A673 (cell line): Measurements from ENCODE around the gene EEFSEC. TPM values are rescaled to one million over a fixed set of nuclear protein-coding genes. Genes with fewer than 3 reads are reported as not detected.

ENCODE experiments used
- BruUV-seq: library from RNA; stranded (reverse); fragments of 400-500 nt; replicated peaks from 2 replicates; lab custom pipeline; 2021; lab: Mats Ljungman, UMichigan
- CTCF ChIA-PET: fragments of 300-600 bp; sonication (Branson Sonifier 250); formaldehyde crosslinking; loops from one replicate; lab custom pipeline; 2022; ENCODE audit warnings: antibody characterized with exemption; lab: Charles Lee
- POLR2A ChIA-PET: fragments of 300-600 bp; sonication (Branson Sonifier 250); formaldehyde crosslinking; loops from one replicate; lab custom pipeline; 2022; ENCODE audit warnings: antibody characterized with exemption; ENCODE audit not compliant: low non-redundant PET; lab: Charles Lee
- DNase-seq: peaks from one replicate; pipeline ENCODE4 v3.0.0-alpha.2; 2015; ENCODE audit warnings: low spot score
- H3K27ac ChIP-seq: fragments of 200-600 bp; sonication (generic); 2 replicates; pipeline ENCODE4 v1.5.1; 2016; ENCODE audit warnings: mixed run types, low read depth, mild to moderate bottlenecking, mixed read lengths, antibody characterized with exemption, low read length; ENCODE audit not compliant: poor library complexity, severe bottlenecking
- H3K27me3 ChIP-seq: fragments of 200-600 bp; sonication (generic); replicated peaks from 2 replicates; pipeline ENCODE4 v1.6.1; 2017; ENCODE audit warnings: mixed run types, low read depth, mild to moderate bottlenecking, mixed read lengths, antibody characterized with exemption, low read length; ENCODE audit not compliant: insufficient read depth, poor library complexity
- H3K36me3 ChIP-seq: fragments of 200-600 bp; sonication (generic); 2 replicates; pipeline ENCODE4 v1.6.1; 2016; ENCODE audit warnings: mixed run types, mild to moderate bottlenecking, mixed read lengths, antibody characterized with exemption, low read length; ENCODE audit not compliant: insufficient read depth, poor library complexity, severe bottlenecking
- H3K4me1 ChIP-seq: fragments of 200-600 bp; sonication (generic); 2 replicates; pipeline ENCODE4 v1.6.1; 2017; ENCODE audit warnings: mixed run types, mild to moderate bottlenecking, mixed read lengths, antibody characterized with exemption, low read length; ENCODE audit not compliant: insufficient read depth, poor library complexity, severe bottlenecking
- H3K4me3 ChIP-seq: fragments of 200-600 bp; sonication (generic); 2 replicates; pipeline ENCODE4 v1.5.1; 2016; ENCODE audit warnings: low read depth, mixed run types, mild to moderate bottlenecking, mixed read lengths, low read length; ENCODE audit not compliant: poor library complexity, severe bottlenecking
- H3K9me3 ChIP-seq: fragments of 200-600 bp; sonication (generic); 2 replicates; pipeline ENCODE4 v1.6.1; 2016; ENCODE audit warnings: mixed run types, low read depth, mild to moderate bottlenecking, mixed read lengths, antibody characterized with exemption, low read length; ENCODE audit not compliant: poor library complexity, severe bottlenecking
- EZH2 ChIP-seq: fragments of 200-600 bp; sonication (generic); IDR thresholded peaks from 2 replicates; pipeline ENCODE4 v1.6.1; 2017; ENCODE audit warnings: borderline replicate concordance, low read depth, mild to moderate bottlenecking, mixed read lengths, antibody characterized with exemption, low read length; ENCODE audit not compliant: poor library complexity, severe bottlenecking
- intact Hi-C: fragments of 100-400 bp; cut with micrococcal nuclease; formaldehyde crosslinking; loops from one replicate; pipeline ENCODE4 v1.10.0; 2022; ENCODE audit not compliant: unreplicated experiment
- total RNA-seq: library from RNA; stranded (reverse); gene quantifications from 2 replicates; pipeline ENCODE4 v1.2.3, GENCODE V29; 2021
- TF ChIP-seq, protein P1 (sequence below): fragments of 300-800, 200-600 bp; sonication (generic); conservative IDR thresholded peaks from 2 replicates; pipeline ENCODE4 v1.5.1; 2017; ENCODE audit warnings: low read depth, mild to moderate bottlenecking, antibody characterized with exemption, low read length, moderate library complexity, mixed read lengths

The EEFSEC gene
- total RNA-seq, 1 experiment from 2014 or later: 19.7 TPM

DNA sequence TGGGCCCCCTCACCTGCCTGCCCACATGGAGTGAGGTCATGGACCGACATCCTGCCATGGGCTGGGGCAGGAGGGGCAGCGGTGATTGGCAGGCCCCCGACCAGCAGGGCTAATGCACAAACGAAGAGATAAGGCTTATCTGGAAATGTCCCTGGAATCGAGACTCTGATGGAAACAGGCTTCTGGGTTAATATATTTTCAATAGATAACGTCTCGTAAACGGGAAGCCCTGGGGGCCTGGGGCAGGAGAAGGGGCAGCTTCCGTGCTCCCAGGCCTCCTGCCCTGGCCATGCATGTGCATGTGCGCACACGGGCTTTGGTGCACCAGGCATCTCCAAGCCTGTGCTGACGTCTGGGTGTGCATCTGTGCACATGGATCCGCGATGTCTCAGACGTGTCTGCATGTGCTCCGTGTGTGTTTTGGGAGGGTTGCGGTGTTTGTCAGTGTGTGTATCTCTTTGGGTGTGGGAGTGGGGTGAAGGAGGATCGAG, 258.3 kb downstream of the EEFSEC start:
- no peaks in the 10 kb centered on the region for H3K4me1 ChIP-seq
- TF ChIP-seq, protein P1, sequence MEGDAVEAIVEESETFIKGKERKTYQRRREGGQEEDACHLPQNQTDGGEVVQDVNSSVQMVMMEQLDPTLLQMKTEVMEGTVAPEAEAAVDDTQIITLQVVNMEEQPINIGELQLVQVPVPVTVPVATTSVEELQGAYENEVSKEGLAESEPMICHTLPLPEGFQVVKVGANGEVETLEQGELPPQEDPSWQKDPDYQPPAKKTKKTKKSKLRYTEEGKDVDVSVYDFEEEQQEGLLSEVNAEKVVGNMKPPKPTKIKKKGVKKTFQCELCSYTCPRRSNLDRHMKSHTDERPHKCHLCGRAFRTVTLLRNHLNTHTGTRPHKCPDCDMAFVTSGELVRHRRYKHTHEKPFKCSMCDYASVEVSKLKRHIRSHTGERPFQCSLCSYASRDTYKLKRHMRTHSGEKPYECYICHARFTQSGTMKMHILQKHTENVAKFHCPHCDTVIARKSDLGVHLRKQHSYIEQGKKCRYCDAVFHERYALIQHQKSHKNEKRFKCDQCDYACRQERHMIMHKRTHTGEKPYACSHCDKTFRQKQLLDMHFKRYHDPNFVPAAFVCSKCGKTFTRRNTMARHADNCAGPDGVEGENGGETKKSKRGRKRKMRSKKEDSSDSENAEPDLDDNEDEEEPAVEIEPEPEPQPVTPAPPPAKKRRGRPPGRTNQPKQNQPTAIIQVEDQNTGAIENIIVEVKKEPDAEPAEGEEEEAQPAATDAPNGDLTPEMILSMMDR: no peak
- TF ChIP-seq EZH2: no peak
- H3K9me3 ChIP-seq: no peaks in the 10 kb centered on the region
- H3K27ac ChIP-seq: no peak overlapping the region
- no peaks in the 10 kb centered on the region for H3K36me3 ChIP-seq
- no peaks in the 10 kb centered on the region for H3K27me3 ChIP-seq
- ChIA-PET CTCF (no interaction called here), POLR2A (no interaction called here)
- BruUV-seq: no TSS peak
- no peak overlapping the region for H3K4me3 ChIP-seq
- intact Hi-C loops: no loop called here
- no peak for DNase-seq

DNA sequence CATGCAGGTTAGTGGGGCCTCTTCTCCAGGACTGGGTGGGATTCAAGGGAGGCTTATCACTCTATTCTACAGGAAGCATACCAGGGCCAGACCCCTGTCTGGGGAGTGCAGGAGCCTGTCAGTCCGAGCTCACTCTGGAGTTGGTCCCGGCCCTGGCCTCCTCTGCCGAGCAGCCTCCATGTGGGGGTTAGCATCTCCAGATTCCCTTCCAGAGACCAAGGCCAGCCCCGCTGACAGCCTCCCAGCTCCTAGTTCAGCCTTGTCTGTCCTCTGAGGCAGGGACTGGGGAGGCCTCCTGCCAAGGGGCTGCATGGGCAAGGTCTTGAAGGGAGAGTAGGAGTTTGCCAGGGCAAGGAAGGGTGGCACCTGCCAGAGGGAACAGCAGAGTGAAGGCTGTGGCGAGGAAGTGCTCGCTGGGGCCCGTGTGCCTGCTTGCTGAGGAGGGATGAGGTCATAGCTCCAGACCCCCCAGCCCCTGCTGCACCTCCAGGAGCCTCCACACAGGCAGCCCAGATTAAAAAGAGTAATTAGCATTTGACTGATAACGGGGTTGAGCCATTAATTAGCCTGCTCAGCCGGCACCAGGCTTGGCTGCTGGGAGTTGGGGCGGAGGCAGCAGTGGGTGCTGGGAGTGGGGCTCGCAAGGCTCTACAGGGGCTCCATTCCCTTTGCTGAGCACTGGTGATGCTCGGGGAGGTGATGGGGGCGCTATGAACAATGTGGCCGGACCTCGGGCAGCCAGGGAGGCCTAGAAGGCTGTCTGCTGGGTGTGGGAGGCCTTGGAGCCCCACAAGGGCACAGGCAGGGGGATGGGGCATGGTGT, 259.1 kb downstream of the EEFSEC start:
- H3K27me3 ChIP-seq: no peaks in the 10 kb centered on the region
- H3K27ac ChIP-seq: no peak overlapping the region
- H3K9me3 ChIP-seq: no peaks in the 10 kb centered on the region
- no peaks in the 10 kb centered on the region for H3K4me1 ChIP-seq
- no peaks in the 10 kb centered on the region for H3K36me3 ChIP-seq
- ChIA-PET POLR2A (no interaction called here), CTCF (no interaction called here)
- no peak for TF ChIP-seq EZH2
- TF ChIP-seq, protein P1: no peak
- BruUV-seq: no TSS peak
- no peak for DNase-seq
- H3K4me3 ChIP-seq: no peak overlapping the region
- intact Hi-C loops: no loop called here

DNA sequence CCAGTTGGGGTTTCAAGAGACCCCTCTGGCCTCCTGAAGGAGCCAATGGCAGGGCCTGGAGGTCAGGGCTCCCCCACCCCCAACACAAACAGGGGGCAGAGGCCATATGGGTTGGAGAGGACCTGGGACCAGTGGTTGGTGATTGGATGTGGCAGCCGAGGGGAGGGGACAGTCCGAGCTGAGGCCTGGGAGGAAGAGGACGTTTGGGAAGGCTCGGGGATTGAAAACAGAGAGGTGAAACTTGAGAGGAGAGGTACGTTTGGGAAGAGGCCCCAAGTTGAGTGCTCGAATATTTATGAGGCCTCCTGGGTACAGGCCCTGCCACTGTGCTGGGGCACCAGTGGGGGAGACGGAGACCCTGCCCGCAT, 259.7 kb downstream of the EEFSEC start:
- Histone ChIP-seq H3K27ac (no peak overlapping the region), H3K4me1 (no peaks in the 10 kb centered on the region), H3K4me3 (no peak overlapping the region), H3K27me3 (no peaks in the 10 kb centered on the region), H3K9me3 (no peaks in the 10 kb centered on the region), H3K36me3 (no peaks in the 10 kb centered on the region)
- ChIA-PET POLR2A (no interaction called here), CTCF (no interaction called here)
- BruUV-seq: no TSS peak
- DNase-seq: no peak
- no peak for TF ChIP-seq EZH2
- TF ChIP-seq, protein P1: no peak
- intact Hi-C loops: no loop called here
